WI38 (cell line): ENCODE measurements around the gene XPR1.

Experiments used
- H3K4me3 ChIP-seq: 2 replicates; pipeline ENCODE4 v1.5.1; 2011; ENCODE audit warnings: low read depth, mild to moderate bottlenecking, control low read depth, low read length
- TF ChIP-seq, protein P1 (sequence below): IDR thresholded peaks from 2 replicates; pipeline ENCODE4 v1.5.1; 2012; ENCODE audit warnings: low read depth, mild to moderate bottlenecking, control low read depth, low read length

The XPR1 gene

DNA sequence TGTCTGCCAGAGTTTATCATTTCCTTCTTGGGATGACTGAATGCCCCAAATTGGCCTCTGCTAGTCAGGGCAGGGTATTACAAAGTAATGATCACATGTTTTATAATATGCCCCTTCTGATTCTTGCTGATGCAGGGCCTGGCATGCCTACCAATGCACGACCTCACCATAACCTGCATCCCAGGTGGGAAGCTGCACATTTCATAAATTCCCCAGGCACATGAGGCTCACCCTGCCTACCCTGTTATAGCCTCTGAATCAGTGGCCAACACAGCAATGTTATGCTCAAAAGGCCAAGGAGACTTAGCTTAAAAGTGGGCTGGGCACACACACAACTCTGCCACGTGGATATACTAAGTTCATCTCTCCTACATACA is 28.0 kb upstream of the XPR1 start:
- TF ChIP-seq, protein P1, sequence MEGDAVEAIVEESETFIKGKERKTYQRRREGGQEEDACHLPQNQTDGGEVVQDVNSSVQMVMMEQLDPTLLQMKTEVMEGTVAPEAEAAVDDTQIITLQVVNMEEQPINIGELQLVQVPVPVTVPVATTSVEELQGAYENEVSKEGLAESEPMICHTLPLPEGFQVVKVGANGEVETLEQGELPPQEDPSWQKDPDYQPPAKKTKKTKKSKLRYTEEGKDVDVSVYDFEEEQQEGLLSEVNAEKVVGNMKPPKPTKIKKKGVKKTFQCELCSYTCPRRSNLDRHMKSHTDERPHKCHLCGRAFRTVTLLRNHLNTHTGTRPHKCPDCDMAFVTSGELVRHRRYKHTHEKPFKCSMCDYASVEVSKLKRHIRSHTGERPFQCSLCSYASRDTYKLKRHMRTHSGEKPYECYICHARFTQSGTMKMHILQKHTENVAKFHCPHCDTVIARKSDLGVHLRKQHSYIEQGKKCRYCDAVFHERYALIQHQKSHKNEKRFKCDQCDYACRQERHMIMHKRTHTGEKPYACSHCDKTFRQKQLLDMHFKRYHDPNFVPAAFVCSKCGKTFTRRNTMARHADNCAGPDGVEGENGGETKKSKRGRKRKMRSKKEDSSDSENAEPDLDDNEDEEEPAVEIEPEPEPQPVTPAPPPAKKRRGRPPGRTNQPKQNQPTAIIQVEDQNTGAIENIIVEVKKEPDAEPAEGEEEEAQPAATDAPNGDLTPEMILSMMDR = no peak
- no peak overlapping the region for H3K4me3 ChIP-seq

DNA sequence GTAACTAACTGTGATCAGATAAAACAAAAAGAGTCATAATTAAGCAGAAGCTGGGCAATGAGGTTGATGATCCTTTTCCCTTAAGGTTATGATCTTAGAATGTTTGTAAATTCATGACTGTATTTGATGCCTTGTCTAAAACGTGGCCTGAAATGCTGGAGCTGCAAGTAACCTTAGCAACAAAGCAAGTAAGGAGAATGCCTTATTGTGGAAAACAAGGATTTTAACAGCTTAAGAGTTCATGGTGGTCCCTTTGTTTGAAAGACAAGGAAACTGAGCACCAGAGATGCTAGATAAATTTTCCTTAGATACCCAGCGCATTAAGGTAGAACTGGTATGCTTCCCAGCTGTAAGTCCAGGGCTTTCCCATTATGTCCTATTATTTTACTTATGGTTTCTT is 25.7 kb upstream of the XPR1 start:
- TF ChIP-seq, protein P1 = no peak
- no peak overlapping the region for H3K4me3 ChIP-seq

DNA sequence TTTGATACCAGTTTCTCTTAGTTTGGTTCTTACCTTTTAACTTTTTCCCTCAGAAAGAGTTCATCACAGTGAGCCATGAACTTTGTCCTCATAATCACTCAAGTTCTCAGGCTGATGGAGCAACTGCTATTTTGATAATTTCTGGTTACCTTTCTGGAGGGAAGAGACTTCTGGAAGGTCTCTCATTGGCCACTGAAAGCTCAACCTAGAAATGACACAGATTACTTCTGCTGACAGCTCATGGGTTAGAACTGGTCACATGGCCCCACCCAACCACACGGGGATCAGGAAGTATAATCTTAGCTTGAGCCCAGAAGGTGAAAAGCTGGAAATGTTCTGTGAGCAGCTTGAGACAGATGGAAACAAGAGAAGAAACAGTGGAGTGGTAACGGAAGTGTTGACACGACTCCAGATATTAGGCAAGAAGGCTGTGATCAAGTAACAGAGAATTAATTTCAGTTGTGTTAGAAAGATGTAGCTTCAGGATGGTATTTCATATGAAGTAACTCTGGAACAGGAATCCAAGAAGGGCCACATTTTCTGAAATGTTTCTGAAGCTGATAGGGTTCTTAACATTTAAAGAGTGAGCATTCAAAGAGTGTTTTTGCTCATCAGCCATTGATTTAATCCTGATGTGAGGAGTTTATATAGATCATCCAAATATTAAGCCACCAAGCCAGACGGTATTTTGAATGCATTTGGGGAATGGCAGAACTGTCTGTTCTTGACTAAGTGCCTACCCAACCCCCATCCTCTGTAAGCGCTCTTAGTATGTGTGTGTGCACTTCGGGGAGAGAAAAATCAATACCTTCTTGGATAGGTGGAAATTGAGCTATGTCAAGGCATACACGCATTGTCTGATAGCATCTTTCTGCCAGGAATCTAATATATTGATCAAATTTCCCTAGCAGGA is 21.9 kb upstream of the XPR1 start:
- no peak overlapping the region for H3K4me3 ChIP-seq
- TF ChIP-seq, protein P1 = no peak

DNA sequence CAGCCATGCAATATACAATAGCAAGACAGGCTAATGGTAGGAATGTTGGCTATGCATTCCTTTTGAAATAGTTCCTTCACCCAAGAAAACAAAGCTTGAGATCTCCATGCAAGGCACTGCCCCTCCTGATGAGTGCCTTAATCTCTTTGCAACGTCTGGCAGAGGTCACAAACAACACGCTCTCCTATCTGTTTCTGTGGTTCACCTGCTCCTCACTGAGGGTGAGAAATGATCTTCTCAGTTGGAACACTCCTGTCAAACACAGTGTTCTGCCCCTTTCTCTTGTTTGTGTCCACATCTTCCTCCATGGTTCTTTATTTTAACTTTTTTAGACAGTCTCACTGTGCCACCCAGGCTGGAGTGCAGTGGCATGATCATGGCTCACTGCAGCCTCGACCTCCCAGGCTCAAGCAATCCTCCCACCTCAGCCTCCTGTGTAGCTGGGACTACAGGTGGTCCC is 21.2 kb upstream of the XPR1 start:
- TF ChIP-seq, protein P1 = no peak
- no peak overlapping the region for H3K4me3 ChIP-seq

DNA sequence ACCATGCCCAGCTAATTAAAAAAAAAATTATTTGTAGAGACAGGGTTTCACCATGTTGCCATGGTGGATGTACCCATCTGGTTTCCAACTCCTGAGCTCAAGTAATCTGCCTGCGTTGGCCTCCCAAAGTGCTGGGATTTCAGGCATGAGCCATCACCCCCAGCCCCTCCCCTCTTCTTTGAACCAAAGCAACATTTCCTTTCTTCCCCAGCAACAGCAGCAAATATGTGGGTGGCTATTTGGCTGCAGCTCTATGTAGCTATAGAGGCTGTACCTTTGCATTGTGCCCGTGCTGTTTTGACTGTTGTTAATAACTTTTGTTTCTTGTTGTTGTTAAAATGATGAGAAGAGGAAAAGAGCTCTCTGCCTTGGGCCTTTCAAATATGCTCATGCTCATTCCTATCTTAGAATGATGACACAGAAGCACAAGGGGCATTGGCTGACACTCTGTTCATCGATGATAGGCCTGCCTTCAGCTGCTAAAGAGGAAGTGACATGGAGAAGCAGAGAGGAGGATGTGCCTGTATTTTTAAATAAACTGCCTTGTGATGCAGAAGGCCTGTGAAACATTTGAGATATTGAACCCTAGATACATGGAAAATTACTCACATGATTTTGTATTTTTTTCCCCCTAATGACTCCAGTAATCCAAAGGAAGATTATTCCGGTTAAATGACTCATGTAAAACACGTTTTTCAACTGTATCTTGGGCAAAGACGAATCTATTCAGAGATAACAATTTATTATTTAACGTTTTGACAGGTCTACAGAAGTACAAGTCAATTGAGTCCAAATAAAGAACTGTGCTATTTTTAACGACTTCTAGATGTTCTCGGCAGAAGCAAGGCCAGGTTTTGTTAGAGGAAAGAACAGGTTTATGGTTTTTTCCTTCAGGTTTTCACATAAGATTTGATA is 20.5 kb upstream of the XPR1 start:
- TF ChIP-seq, protein P1 = no peak
- no peak overlapping the region for H3K4me3 ChIP-seq

DNA sequence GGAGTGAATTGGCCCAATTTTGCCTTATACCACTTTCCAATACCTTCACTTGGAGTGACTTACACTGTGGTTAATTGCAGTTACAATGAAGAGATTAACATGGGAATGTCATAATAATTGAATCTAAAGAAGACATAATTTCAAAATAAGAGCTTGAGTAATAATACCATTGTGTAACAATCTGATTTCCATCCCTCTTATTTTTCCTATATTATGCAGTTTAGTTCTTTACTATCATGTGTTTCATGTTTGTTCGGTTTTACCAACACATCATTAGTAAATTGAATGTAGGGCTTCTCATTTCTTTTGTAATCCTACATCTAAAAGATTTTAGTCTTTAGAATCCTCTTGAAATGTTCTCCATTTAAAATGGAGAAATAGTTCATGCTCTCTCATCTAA is 19.2 kb upstream of the XPR1 start:
- TF ChIP-seq, protein P1 = no peak
- H3K4me3 ChIP-seq = no peak overlapping the region

DNA sequence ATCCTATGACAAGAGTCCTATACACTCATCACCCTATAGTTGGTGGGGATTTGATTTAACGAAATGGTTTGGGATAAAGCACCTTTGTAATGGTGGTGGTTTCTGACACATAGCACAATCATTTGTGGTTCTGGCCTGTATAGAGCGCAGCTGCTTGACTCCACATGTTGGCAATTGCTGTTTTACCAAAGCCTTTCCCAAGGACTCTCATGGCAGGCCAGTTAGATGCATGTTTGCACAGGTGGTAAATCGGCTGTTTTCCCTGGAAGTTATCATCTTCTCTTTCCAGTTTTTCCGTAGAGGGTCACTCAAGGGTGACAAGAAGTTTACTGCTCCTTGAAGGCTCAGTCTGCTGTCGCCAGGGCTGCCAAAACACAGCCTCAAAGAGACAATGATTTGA is 17.1 kb upstream of the XPR1 start:
- TF ChIP-seq, protein P1 = no peak
- no peak overlapping the region for H3K4me3 ChIP-seq
